Tibial nerve (tissue), 4 donors: ENCODE measurements around the gene CDH11. TPM values are rescaled to one million over a fixed set of nuclear protein-coding genes. Genes with fewer than 3 reads are reported as not detected.
A peak's percentile ranks its signal among the peaks of the same experiment; 100 is the strongest.

Experiments
- DNase-seq, 2 donors: peaks; one replicate each; pipeline ENCODE4 v3.0.0-alpha.2; 2019; ENCODE audit warnings: low spot score in 2 of 2
- H3K27ac ChIP-seq, 4 donors: fragments of 200-600 bp; sonication (generic) in 3 of 4; one replicate each; pipeline ENCODE4 v1.5.1; 2017 to 2019; ENCODE audit warnings: mild to moderate bottlenecking in 1 of 4
- H3K27me3 ChIP-seq, 2 donors: fragments of 200-600 bp; sonication (generic) in 1 of 2; one replicate each; pipeline versions ENCODE4 v1.5.1 to v1.6.0; 2017 to 2019
- H3K36me3 ChIP-seq, 3 donors: fragments of 200-600 bp; sonication (generic); one replicate each; pipeline ENCODE4 v1.5.1; 2018 to 2019
- H3K4me1 ChIP-seq, 4 donors: fragments of 200-600 bp; sonication (generic) in 3 of 4; one replicate each; pipeline ENCODE4 v1.5.1; 2017 to 2019
- H3K4me3 ChIP-seq, 4 donors: fragments of 200-600 bp; sonication (generic) in 3 of 4; one replicate each; pipeline ENCODE4 v1.5.1; 2017 to 2019; ENCODE audit warnings: mild to moderate bottlenecking in 1 of 4, moderate library complexity in 1 of 4
- H3K9me3 ChIP-seq, 4 donors: fragments of 200-600 bp; sonication (generic) in 3 of 4; one replicate each; pipeline ENCODE4 v1.5.1; 2017 to 2019
- EP300 ChIP-seq, 2 donors: sonication (generic); formaldehyde crosslinking; IDR thresholded peaks; one replicate each; pipeline ENCODE4 v1.6.1; 2017; ENCODE audit warnings: antibody characterized with exemption in 2 of 2, mild to moderate bottlenecking in 1 of 2
- POLR2A ChIP-seq, 2 donors: fragments of 450-650 bp; IDR thresholded peaks; one replicate each; pipeline ENCODE4 v1.6.1; 2017; ENCODE audit warnings: antibody characterized with exemption in 2 of 2, mild to moderate bottlenecking in 2 of 2, moderate library complexity in 2 of 2
- WGBS, 2 donors: methylation state at CpG; one replicate each; pipeline ENCODE4 v1.1.5; 2018; 5-methylcytosine and 5-hydroxymethylcytosine counted together
- total RNA-seq, 4 donors: library from RNA; depleted of rRNA; stranded (reverse); fragments of >200 nt; gene quantifications; one replicate each; pipeline ENCODE4 v1.1.0, GENCODE V29; 2016
- TF ChIP-seq, protein P1 (sequence below), 5 experiments: fragments of 200-600 bp in 3 of 5; fragments of 450-650 bp in 2 of 5; sonication (generic) in 3 of 5; IDR thresholded peaks; one replicate each; pipeline ENCODE4 v1.5.1; 2016 to 2019; ENCODE audit warnings: antibody characterized with exemption in 5 of 5, mild to moderate bottlenecking in 3 of 5, moderate library complexity in 2 of 5

The CDH11 gene
- total RNA-seq, 4 donors from 2014 or later, result 72.6 to 265 (median 98.1) TPM

DNA sequence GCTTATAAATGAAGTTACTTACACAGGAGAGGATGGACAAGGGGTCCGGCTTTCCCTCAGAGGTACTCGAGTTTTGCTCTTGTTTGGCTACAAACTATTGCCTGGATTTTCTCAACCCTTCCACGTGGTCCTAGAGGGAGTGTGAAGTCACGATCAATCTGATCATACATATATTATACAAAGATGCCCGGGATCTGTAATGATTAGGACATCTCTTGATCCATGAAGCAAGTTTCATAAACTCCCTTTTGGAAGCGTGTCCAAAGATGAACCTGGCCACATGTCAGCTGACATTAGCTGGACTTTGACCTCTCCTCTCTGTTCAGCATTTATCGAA is 2.3 kb upstream of the CDH11 start:
- TF ChIP-seq EP300 (IDR thresholded peaks at IDR 0.05) (no peak), POLR2A (IDR thresholded peaks at IDR 0.05) (no peak)
- TF ChIP-seq, protein P1, sequence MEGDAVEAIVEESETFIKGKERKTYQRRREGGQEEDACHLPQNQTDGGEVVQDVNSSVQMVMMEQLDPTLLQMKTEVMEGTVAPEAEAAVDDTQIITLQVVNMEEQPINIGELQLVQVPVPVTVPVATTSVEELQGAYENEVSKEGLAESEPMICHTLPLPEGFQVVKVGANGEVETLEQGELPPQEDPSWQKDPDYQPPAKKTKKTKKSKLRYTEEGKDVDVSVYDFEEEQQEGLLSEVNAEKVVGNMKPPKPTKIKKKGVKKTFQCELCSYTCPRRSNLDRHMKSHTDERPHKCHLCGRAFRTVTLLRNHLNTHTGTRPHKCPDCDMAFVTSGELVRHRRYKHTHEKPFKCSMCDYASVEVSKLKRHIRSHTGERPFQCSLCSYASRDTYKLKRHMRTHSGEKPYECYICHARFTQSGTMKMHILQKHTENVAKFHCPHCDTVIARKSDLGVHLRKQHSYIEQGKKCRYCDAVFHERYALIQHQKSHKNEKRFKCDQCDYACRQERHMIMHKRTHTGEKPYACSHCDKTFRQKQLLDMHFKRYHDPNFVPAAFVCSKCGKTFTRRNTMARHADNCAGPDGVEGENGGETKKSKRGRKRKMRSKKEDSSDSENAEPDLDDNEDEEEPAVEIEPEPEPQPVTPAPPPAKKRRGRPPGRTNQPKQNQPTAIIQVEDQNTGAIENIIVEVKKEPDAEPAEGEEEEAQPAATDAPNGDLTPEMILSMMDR (IDR thresholded peaks at IDR 0.05), result no peak
- peak overlapping the region in 3 of 4 donors; percentile 57 to 79 (median 76) for H3K4me3 ChIP-seq
- H3K4me1 ChIP-seq, result peaks cover 0 to 23% (median 3%) of the 10 kb centered on the region in 4 donors
- H3K36me3 ChIP-seq, result no peaks in the 10 kb centered on the region
- DNase-seq, result no peak
- no peaks in the 10 kb centered on the region for H3K27me3 ChIP-seq
- peak overlapping the region in 3 of 4 donors; percentile 77 to 95 (median 89) for H3K27ac ChIP-seq
- no peaks in the 10 kb centered on the region for H3K9me3 ChIP-seq
- 49 to 50% methylated on average over 7 of the region's 7 CpGs for WGBS, 2 donors

DNA sequence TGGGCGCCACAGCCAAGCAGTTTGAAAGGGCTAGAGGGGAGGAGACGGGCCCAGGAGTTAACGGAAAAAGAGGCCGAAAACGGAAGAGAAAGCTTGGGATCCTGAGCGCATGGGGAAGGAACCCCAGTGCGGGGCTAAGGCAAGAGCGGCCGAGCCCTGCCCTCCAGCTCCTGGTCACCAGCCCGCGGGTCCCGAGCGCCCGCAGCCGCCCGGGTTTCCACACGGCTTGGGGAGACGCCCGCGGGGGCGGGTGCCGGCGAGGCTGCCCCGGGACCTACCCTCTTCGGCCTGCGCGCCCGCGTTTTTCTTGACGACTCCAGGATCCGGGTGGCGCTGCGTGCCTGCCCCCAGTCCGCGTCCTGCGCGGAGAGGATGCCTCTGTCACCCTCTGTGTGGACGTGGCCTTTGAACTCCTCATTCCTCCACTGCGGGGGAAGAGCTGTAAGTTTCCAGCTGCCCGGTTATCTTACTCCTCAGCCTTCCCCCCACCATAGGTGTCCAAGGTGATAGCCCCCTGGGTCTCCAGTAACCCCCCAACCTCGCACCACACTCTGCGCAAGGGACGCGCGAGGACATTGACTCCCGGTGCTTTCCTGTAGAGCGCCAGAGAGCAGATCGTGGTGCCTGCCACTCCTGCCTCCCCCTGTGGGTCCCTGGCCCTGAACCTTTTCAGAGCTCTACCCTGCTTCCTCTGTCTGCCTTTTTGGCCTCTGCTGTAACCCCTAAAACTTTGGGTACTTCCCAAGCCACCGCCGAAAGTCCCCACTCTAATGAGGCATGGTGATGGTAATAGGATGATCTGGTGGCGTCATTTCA is 1.7 kb upstream of the CDH11 start:
- DNase-seq, result peak; percentile 15 to 29
- H3K27me3 ChIP-seq, result no peaks in the 10 kb centered on the region
- H3K9me3 ChIP-seq, result no peaks in the 10 kb centered on the region
- TF ChIP-seq EP300 (IDR thresholded peaks at IDR 0.05) (no peak), POLR2A (IDR thresholded peaks at IDR 0.05) (no peak)
- TF ChIP-seq, protein P1 (IDR thresholded peaks at IDR 0.05), result no peak
- H3K27ac ChIP-seq, result peak overlapping the region; percentile 69 to 95 (median 83)
- peaks cover 0 to 28% (median 3%) of the 10 kb centered on the region in 4 donors for H3K4me1 ChIP-seq
- 5% methylated on average over 42 to 51 of the region's 51 CpGs for WGBS, 2 donors
- H3K4me3 ChIP-seq, result peak overlapping the region; percentile 57 to 79 (median 66)
- no peaks in the 10 kb centered on the region for H3K36me3 ChIP-seq

DNA sequence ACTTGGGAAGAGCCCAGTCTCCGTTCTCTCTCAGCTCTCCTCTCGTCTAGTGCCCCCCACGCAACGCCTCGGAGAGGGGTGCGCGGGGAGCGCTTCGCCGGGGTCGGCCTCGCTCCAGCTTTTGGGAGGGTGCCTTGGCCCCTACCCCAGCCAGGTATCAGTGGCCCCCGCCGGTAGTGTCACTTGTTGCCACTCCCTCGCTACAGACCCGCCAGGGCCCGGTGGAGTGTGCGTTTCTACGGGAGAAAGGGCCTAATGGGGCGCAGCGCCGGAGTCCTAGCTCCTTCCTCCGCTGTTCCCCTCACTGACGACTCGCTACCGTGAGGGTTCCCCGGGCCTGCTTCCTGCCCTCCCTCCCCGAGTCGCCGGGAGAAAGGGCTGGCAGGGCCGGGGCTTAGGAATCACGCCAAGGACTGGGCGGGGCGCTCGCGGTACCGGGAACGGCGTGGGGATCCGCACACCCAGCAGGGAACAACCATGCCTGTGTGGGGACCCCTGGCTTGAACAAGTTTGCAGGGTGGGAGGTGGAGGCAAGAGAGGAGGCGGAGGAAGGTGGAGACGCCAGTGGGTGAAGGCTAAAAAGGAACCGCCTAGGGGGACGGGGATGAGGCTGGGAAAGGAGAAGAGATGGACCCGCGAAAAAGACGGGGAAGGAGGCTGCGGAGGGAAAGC is 997 bp upstream of the CDH11 start:
- DNase-seq, result peak; percentile 44 to 62
- H3K27me3 ChIP-seq, result no peaks in the 10 kb centered on the region
- H3K27ac ChIP-seq, result peak overlapping the region; percentile 69 to 95 (median 83)
- H3K4me1 ChIP-seq, result peaks cover 0 to 36% (median 4%) of the 10 kb centered on the region in 4 donors
- no peaks in the 10 kb centered on the region for H3K9me3 ChIP-seq
- no peaks in the 10 kb centered on the region for H3K36me3 ChIP-seq
- peak overlapping the region; percentile 57 to 79 (median 66) for H3K4me3 ChIP-seq
- TF ChIP-seq EP300 (IDR thresholded peaks at IDR 0.05), result peak in 1 of 2 donors; percentile 69
- TF ChIP-seq POLR2A (IDR thresholded peaks at IDR 0.05), result peak; percentile 9 to 45
- TF ChIP-seq, protein P1 (IDR thresholded peaks at IDR 0.05), result no peak
- 0 to 1% methylated on average over 30 to 45 of the region's 48 CpGs for WGBS, 2 donors

DNA sequence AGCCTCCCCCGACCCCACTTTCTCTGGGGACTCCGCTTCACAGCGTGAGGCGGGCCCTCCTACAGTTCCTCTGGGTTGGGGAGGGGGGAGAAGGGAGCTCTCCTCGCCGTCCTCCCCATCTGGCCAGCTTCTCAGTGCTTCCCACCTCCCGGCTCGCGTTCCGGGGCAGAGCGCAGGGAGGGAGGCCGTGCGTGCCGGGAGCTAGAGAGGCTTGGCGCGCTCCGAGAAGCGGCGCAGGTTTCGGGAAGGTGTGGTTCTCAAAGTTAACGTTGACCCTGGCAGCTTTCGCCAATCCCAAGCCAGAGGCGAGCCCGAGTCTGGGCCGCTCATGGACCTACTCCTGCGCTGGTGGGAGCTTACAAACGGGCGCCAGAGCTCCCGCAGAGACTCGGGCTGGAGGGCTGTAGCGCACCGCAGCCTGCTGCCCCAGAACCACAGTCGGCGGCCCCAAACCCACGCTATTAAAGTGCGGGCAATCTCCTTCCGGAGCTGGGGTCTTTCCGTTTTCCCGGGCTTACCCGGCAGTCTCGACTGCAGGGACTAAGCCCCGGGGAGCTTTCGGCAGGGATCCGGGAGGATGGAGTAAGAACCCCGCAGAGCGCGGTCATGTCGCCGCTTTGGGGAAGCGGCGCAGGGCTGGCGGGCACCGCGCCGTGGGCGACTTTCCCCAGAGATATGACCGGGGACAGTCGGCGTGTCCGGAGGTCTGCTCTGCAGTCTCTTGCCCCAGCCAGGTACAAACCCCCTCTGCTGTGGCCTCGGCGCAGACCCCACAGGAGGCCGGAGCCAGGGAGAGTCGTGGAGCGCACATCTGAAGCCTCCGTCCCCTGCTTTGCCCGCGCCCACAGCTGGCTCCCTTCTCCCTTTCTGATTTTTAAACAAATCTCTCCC is 787 bp downstream of the CDH11 start:
- H3K4me3 ChIP-seq, result peak overlapping the region; percentile 57 to 79 (median 66)
- H3K36me3 ChIP-seq, result no peaks in the 10 kb centered on the region
- peaks cover 0 to 54% (median 19%) of the 10 kb centered on the region in 4 donors for H3K4me1 ChIP-seq
- H3K27me3 ChIP-seq, result no peaks in the 10 kb centered on the region
- peak in 1 of 2 donors; percentile 11 for DNase-seq
- peak overlapping the region; percentile 69 to 95 (median 83) for H3K27ac ChIP-seq
- 0 to 1% methylated on average over 32 to 62 of the region's 68 CpGs for WGBS, 2 donors
- H3K9me3 ChIP-seq, result no peaks in the 10 kb centered on the region
- TF ChIP-seq POLR2A (IDR thresholded peaks at IDR 0.05) (no peak), EP300 (IDR thresholded peaks at IDR 0.05) (no peak)
- TF ChIP-seq, protein P1 (IDR thresholded peaks at IDR 0.05), result no peak
